SK-N-SH treated with all-trans-retinoic acid at 6 μM for 48 hours (cell line): ENCODE results near the gene ITPRID2.

Experiments used
- CREB5 ChIP-seq: fragments of 250-450 bp; sonication (Bioruptor Pico); IDR thresholded peaks from 2 replicates; pipeline ENCODE4 v1.5.1; 2020; ENCODE audit warnings: low read depth, mild to moderate bottlenecking, moderate library complexity
- CSDC2 ChIP-seq: fragments of 250-450 bp; sonication (Bioruptor Pico); IDR thresholded peaks from 2 replicates; pipeline ENCODE4 v1.5.0; 2020; ENCODE audit warnings: mild to moderate bottlenecking, moderate library complexity
- GLIS3 ChIP-seq: fragments of 250-450 bp; sonication (Bioruptor Pico); IDR thresholded peaks from 2 replicates; pipeline ENCODE4 v1.5.0; 2020; ENCODE audit warnings: mild to moderate bottlenecking, moderate library complexity
- ISL1 ChIP-seq: fragments of 250-450 bp; sonication (Bioruptor Pico); IDR thresholded peaks from 2 replicates; pipeline ENCODE4 v2.1.2; 2022; ENCODE audit warnings: mild to moderate bottlenecking, moderate library complexity
- RARB ChIP-seq: fragments of 250-450 bp; sonication (Bioruptor Pico); IDR thresholded peaks from 2 replicates; pipeline ENCODE4 v1.8.0; 2021; ENCODE audit warnings: mild to moderate bottlenecking, moderate library complexity
- ZFP30 ChIP-seq: fragments of 450-650 bp; formaldehyde crosslinking; IDR thresholded peaks from 2 replicates; pipeline ENCODE4 v1.5.0; 2022; ENCODE audit warnings: mild to moderate bottlenecking, moderate library complexity

- no peak for TF ChIP-seq ZFP30 (CRISPR knock-in tag)
- no peak for TF ChIP-seq CSDC2
- no peak for TF ChIP-seq GLIS3 (CRISPR knock-in tag)
- no peak for TF ChIP-seq RARB (CRISPR knock-in tag)
- TF ChIP-seq ISL1 (CRISPR knock-in tag): no peak
- TF ChIP-seq CREB5 (CRISPR knock-in tag): no peak
These were observed 16.1 kb downstream of the ITPRID2 start for GRCh38 chr2:181907635-181908034.
